Ovary (tissue), 3 donors: ENCODE results near the gene ZSCAN20.

Source experiments
- CTCF ChIP-seq, 3 donors: fragments of 450-650 bp in 2 of 3; fragments of 200-600 bp in 1 of 3; IDR thresholded peaks; one replicate each; pipeline versions ENCODE4 v1.5.1 to v1.8.0; 2016 to 2022; ENCODE audit warnings: antibody characterized with exemption in 3 of 3, mild to moderate bottlenecking in 1 of 3
- EP300 ChIP-seq: sonication (generic); formaldehyde crosslinking; IDR thresholded peaks from one replicate; pipeline ENCODE4 v1.6.1; 2017; ENCODE audit warnings: antibody characterized with exemption
- POLR2A ChIP-seq: fragments of 450-650 bp; IDR thresholded peaks from one replicate; pipeline ENCODE4 v1.6.1; 2017; ENCODE audit warnings: antibody characterized with exemption, mild to moderate bottlenecking, moderate library complexity
- donor health status: DM: no; HTN: no; CAD: no.

DNA sequence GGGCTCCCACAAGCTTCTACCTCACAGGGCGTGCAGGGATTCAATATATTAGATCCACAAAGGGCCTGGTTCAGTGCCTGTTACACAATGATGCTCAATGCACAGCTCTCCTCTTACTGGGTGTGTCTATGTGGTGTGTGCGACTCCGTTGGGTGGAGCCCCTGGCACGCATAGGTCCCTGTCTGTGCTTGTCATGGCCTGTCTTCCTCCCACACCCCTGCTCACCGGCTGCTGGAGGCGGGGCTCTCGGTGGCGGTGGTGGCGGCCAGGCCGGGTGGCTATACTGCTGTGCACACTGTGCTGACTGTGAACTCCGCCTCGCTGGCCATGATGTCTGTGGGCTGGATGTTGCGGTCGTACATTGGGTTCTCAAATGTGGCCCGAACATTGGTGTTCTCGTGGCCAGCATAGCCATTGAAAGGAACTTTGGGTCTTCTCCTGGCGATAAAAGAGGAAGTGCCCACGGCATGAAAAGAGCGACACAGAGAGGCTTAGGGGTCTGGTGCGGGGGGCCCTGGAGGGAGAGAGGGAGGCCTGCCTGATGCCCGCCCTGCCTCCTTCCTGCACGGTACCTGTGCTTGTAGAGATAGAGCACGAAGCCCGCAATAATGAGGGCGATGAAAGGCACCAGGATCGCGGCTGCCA is 46.9 kb downstream of the ZSCAN20 start:
- TF ChIP-seq CTCF (IDR thresholded peaks at IDR 0.05) (no peak), POLR2A (no peak), EP300 (no peak)
